ENCODE results near the gene CCDC9B.

- TF ChIP-seq CTCF (IDR thresholded peaks at IDR 0.05): no peak
- TF ChIP-seq POLR2A (IDR thresholded peaks at IDR 0.05): no peak
- no peak for TF ChIP-seq EP300 (IDR thresholded peaks at IDR 0.05)
- no peak for TF ChIP-seq POLR2AphosphoS5 (IDR thresholded peaks at IDR 0.05)
Observed at GRCh38 chr15:40389824-40390595, 49.3 kb upstream of the CCDC9B start.

Data from gastroesophageal sphincter (tissue), 3 donors.